HG03558 (cell line): Measurements from ENCODE around the gene BLCAP.

ENCODE experiments used
- ATAC-seq: cut with Tn5 transposase; IDR thresholded peaks from one replicate; pipeline ENCODE4 v1.9.1; 2021; ENCODE audit warnings: moderate number of reproducible peaks; ENCODE audit not compliant: unreplicated experiment; ENCODE audit errors: extremely low read depth

BLCAP gene

GRCh38 chr20:37519508-37520418 lies 7.9 kb downstream of the BLCAP start:
- ATAC-seq: no peak

DNA sequence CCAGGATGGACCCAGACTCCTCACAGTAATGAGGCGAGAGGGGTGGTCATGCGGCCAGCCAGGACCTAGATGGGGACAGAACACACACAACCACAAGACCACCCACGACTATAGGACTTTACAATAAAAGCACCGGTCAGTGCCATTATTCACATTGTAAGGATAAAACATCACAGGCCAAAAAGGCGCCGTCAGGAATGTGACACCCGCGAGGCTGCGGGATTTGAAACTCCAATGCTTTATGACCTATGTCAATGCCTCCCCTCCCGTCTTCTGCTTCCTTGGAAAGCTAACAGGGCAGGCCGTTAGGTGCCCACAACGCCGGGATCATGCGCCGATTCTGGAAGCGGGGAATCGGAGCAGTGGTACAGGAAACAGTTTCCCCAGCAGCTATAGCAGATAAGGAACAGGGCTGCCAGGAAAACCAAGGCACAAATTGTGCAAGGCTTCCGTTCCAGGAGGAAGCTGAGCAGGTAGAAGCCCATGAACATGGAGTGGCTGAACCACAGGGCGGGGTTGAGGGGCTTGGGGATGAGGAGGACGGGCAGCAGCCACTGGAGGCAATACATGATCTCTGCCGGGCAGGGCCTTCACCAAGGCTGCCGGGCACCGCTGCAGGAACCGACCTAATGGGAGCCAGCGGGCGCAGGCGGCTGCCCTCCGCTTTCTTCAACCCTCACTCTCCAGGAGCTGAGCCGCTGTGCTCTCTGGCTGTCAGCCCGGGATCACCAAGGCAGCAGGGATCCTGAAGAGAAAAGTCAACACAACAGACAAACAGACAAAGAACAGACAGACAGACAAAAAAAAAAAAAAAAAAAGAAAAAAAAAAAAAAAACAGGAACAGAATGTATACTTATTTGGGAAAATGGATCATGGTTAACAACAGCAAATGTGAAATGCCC lies 8.8 kb downstream of the BLCAP start:
- ATAC-seq: no peak

DNA sequence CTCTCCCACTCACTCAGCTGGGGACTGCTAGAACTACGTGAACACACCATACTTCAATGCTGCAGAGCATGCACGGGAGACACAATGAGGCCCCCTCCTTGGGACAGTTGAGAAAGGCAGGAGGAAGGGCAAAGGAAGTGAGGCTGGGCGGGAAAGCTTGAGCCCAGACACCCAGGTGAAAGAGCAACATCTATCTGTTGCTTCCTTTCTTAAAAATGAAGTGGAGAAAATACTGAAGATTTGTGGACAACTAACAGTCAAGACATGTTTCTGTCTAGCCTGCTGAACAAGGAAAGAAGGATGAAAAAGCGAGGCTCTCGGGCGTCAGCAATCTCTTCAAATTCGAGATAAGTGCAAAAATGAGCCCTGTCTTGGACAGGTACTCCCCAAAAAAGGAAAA lies 9.6 kb downstream of the BLCAP start:
- ATAC-seq: no peak

DNA sequence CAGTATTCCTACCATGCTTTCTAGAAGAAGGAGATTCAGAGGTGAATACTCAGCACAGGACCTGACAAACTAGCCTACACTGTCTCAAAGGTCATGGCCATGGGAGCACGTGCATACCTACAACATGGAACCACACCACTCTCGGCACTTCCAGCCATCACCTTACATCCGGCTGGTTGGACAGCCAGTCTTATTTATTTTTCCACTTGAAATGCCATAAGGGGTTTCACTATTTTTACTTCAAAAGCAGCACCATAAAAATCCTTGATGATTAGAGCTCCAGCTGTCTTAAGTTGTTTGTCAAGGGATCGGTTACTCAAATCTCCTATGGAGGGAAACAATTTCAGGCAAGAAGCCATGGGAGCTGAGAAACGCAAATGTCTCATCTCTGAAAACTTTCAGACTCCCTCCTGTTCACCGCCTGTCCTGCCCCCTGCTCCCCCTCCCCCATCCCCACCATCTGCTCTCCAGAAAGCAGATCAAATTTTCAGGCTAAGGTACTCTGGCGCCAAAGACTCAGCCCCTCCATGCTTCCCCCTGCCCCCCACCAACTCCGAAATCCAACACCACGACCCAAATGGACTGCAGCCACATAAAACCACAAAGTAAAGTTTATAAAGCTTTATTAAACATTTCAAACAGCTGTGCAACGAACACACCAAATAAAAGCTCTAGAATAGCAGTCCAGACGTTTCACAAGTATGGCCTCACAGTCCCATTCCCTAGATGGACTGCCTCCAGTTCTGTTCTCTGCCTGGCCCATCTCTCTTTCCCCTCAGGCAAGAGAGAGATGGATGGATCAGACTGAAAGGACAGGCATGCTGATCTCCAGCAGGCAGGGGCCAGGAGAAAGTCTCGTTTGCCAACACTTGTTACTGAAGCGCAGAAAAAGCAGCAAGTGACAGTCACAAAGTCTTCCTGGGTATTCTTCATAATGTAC lies 10.6 kb downstream of the BLCAP start:
- ATAC-seq: no peak

DNA sequence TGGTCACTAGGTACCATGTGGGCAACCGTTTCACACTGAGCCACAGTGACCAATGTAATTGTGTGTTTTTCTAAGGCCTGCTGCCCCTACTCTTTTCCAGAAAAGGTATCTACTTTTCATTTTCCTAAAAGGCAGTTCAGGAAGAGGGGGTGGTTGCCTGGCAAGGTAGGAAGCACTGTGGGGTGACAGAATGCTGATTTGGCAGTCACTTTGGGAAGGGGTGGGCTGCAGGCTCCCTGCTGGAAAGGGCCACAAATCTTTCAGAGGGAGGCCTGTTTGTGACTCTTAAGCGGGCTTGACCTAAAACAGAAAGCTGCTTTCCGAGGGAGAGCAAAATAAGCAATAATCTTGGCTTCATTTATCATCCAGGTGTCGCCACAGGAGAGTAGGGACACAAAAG lies 11.8 kb downstream of the BLCAP start:
- no peak for ATAC-seq

DNA sequence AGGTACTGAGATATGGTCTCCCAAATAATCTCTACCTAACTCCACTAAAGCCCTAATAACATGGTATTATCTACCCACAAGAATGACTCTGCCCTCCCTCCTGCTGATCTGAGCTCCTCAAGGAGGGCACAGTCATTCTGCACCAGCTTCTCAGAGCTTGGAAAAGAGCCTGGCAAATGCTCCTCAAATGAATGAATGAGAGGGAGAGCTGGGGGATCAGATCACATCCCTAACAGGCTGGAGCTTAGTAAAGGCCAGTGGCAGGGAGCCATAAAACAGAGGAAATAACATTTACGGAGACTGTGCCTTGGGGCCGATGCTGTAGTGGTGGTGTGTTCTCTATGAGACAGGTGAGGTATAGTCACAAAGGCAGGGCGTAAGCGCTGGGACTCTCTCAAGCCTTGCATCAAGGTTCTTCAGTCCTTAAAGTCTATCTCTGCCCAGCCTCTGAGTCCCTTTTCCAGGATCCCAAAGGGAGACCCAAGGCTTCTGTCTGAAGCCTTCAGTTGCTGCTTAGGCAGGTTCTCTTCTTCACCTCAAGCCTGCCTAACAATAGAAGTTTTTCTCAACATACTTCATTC lies 13.8 kb downstream of the BLCAP start:
- ATAC-seq: no peak

DNA sequence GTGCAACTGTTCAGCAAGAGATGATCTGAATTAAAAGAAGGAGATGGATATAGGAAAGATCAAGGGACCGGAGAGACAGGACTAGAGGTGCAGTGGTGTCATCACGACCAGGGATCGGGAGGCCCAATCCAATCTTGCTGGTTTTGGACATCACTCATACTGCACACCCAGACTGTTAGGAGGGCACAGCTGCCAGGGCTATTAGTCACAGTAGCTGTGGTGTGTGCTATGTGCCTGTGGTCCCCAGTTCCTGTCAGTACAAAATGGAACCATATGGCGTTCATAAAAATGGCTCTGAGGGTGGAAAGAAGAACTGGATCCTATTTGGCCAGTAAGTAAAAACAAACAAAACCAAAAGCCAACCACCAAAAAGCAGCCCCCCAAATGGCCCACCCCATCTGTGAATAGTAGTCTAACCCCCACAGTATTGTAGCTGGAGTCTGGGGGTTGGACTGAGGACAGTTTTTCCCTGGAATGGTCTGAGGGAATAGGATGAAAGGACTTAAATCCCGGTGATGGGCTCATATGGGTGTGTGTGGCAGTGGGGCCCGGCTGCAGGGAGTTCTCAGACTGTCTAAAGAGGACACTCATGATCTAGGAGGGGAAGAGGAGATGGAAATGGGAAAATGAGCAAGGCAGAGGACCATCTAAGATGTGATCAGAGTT lies 15.9 kb downstream of the BLCAP start:
- no peak for ATAC-seq

- ATAC-seq: no peak
Observed at GRCh38 chr20:37510226-37510625, 17.4 kb downstream of the BLCAP start.

- no peak for ATAC-seq
Observed at GRCh38 chr20:37506152-37506725, 21.4 kb downstream of the BLCAP start.

GRCh38 chr20:37505263-37506151 lies 22.2 kb downstream of the BLCAP start:
- ATAC-seq: no peak

DNA sequence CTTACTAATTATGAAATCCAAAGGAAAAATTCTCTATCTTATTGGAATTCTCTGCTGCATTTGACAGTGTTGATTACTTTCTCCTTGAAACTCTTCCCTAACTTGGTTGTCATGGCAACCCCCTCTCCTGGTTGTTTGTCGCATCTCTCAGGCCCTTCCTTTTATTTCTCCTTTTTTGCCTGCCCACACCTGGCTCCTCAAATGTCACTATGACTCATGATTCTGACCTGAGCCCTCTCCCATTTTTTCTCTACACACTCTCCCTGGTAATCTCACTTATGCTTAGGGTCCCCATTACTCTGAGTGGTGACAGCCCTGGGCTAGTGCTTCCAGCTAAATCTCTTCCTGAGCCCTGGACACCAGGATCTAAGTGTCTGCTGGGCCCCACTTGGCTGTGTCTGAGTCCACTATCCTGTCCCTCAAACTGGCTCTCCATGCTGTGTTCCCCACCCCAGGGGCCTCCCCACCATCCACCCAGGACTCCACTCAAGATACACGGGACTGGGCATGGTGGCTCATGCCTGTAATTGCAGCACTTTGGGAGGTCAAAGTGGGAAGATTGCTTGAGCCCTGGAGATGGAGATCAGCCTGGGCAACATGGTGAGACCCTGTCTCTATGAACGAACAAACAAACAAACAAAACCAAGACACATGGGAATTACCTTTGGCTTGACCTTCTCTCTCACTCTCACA lies 23.1 kb downstream of the BLCAP start:
- no peak for ATAC-seq

- no peak for ATAC-seq
Observed at GRCh38 chr20:37503256-37503927, 24.3 kb downstream of the BLCAP start.

GRCh38 chr20:37502654-37503053 lies 25.0 kb downstream of the BLCAP start:
- no peak for ATAC-seq

DNA sequence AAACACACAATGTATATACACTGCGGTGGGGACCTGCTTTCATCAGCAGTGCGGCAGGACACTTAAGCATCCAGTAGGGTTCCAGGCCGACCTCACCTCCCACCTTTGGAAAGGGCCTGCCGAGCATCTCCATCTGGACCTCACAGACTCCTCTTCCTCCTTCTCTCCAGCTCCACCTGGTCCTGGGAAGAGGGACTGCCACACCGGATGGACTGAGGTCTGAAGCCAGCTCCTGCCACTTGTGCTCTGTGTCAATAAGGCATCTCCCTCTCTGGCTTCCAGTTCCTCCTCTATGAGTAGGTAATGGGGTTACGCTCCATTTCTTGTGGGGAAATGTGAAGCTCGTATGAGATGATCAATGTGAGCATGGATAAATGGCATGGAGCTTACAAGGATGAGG lies 25.7 kb downstream of the BLCAP start:
- ATAC-seq: no peak

GRCh38 chr20:37500311-37500710 lies 27.4 kb downstream of the BLCAP start:
- ATAC-seq: no peak

DNA sequence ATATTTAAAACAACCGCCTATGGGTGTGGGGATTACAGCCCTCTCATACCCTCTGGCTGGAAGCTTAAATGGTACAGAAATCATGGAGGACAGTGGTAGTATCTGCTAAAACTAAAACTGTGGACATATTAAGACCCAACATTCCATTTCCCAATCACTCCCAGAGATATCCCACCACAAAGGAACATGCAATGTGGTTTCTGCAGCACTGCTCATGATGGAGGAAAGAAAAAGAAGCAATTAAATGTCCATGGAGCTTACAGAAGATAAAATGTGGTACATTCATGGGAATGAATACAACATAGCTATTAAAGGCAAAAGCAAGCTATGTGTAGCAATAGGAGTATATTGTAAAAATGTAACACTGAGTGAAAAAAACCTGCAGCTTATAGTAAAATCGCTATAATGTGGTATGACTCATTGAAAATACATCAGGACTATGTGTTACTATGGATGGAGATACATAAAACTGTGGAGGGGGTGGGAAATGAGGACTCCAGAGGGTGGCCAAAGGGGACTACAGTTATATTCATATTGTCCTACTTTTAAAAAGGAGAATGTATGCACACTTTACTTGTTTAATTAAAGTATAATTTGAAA lies 29.5 kb downstream of the BLCAP start:
- ATAC-seq: no peak
